Middle frontal gyrus (tissue), 1 donor: ENCODE results near the gene SLC9B1.
"Not testable (repeated sequence)": the region's sequence is repeated elsewhere in the genome, so short reads cannot be mapped to it uniquely, and the experiment has no call there.

Experiments
- DNase-seq: peaks from one replicate; pipeline ENCODE4 v3.0.0-alpha.2; 2015; ENCODE audit warnings: low spot score; ENCODE audit errors: extremely low spot score

SLC9B1 gene

DNA sequence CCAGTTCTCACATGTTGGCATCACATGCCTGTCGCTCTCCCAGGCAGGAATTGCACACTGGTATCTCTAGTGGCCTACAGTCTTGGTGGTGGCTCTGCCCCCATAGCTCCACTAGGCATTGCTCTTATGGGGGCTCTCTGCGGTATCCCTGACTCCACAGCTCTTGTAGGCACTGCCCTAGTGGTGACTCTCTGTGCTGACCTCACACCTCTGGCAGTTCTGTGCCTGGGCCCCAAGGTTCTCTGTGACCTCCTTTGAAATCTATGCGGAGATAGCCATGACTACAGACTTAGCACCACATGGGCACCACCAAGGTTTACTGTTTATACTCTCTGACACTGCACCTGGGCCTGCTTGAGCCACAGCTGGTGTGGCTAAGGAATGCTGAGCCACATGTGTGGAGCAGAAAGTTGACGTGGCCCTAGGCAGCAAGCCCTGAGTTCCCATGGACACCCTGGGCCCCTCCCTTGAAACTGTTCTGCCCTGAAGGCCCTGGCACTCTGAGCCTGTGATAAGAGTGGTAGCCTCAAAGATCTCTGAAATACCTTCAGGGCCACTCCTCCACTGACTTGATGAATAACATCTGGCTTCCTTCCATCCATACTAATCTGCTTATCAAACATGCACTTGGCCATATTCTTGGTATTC lies 8.0 kb downstream of the SLC9B1 start:
- no peak for DNase-seq

DNA sequence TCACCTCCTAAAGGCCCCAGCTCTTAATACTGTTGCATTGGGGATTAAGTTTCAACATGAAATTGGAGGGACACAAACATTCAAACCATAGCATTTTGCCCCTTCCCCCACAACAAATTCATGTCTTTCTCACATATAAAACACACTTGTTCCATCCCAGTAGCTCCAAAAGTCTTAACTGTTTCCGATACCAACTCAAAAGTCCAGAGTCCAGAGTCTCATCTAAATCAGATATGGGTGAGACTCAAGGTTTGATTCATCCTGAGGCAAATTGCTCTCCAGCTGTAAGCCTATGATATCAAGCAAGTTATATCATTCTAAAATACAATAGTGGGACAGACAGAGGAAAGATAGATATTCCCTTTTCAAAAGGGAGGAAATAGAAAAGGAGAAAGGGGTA lies 8.7 kb downstream of the SLC9B1 start:
- no peak for DNase-seq

DNA sequence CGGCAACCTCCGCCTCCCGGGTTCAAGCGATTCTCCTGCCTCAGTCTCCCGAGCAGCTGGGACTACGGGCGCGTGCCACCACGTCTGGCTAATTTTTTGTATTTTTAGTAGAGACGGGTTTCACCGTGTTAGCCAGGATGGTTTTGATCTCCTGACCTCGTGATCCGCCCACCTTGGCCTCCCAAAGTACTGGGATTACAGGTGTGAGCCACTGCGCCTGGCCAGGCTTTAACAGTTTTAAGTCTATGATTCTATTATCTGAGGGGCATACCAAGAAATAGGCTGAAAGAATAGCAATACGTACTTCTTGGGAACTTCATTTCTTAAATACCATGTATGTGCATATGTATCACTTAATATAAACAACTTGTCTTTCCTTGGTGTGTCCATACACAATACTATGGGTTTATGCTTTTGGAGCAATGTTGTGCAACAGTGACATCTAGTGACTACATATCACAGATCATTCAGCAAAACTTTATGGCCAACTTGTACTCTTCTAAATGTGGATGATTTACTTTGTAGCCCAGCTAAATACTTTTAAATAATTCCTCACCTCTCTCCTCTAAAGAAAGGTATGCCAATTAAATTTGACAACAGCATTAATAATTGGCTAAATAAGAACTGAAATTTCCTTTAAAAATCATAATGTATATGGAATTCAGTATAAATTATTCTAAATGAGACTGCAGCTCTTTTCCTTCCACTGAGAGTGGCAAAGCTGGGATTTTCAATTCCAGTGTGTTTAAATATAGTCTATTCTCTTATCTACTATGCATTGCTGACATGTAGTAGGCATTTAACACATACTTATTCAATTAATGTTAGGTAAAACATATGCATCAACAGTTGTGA lies 10.4 kb downstream of the SLC9B1 start:
- peak; percentile 68 for DNase-seq

DNA sequence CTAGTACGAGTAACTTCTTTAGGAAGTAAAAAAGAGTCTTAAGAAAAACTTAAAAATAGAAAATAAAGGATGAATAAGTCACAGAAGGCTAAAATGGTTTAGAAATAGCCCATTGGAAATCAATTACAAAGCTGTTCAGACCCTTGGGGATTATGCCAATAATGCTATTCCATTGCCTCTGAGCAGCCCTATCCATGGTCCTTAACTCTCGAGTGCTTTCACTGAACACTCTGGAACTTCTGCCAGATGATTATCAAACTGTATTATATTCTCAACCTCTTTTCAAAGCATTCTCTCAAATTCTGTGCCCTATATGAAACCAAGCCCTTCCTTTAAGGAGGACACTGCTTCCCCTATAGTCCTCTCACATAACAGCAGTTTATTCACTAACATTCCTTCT lies 17.0 kb downstream of the SLC9B1 start:
- DNase-seq = no peak

DNA sequence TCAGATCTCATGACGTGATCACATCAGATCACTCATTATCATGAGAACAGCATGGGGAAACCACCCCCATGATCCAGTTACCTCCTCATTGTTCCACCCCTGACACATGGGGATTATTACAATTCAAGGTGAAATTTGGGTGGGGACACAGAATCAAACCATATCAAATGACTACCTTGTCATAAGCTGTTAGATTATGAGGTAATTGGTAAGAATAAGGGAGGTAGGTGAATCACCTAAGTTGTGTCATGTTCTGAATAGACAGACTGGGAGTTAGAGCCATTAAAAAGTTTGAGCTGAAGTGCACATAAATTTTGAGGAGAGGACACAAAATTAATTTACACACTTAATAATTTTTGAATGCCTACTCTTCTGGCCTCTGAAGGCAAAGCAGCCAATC lies 24.7 kb downstream of the SLC9B1 start:
- DNase-seq = no peak

DNA sequence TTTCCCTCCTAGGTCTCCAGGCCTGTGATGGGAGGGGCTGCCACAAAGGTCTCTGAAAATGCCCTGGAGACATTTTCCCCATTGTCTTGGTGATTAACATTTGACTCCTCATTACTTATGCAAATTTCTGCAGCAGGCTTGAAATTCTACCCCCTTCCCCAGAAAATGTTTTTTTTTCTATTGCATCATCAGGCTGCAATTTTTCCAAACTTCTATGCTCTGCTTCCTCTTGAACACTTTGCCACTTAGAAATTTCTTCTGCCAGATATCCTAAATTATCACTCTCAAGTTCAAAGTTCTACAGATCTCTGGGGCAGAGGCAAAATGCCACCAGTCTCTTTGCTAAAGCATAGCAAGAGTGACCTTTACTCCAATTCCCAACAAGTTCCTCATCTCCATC lies 25.5 kb downstream of the SLC9B1 start:
- DNase-seq = not testable (repeated sequence)

DNA sequence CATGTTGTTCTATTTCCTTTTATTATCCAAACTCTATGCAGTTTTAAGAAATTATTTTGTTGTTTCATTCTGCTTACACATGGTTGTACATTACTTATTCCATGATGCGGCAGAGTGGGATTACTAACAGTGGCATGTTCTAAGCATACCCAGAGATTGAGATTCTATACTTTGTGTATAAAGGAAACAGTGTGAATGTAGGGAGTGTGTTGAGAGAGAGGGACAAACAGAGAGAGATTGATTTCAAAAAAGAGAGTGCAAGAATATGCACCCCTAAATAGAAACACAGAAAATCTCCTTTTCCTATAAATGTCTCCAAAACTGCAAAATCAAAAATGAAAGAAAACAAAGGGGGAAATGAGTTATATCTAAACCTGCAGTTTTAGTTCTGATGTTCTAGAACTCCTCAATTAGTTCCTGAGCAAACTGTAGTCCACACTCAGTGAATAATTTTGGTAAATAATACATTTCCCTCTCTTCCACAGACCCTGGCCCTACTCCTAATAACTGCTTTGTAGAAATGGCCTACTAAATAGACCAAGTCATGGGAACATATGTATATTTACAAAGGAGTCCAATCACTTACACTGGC lies 31.0 kb downstream of the SLC9B1 start:
- DNase-seq = no peak

DNA sequence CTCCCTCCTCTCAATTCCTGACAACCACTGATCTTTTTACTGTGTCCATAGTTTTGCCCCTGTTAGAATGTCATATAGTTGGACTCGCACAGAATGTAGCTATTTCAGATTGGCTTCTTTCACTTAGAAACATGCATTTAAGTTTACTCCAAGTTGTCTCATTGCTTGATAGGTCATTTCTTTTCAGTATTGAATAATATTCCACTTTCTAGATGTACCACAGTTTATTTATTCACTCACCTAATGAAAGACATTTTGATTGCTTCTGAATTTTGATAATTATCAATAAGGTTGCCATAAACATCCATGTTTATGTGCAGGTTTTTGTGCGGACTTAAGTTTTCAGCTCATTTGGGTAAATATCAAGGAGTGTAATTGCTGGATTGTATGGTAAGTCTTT lies 38.5 kb downstream of the SLC9B1 start:
- no peak for DNase-seq

DNA sequence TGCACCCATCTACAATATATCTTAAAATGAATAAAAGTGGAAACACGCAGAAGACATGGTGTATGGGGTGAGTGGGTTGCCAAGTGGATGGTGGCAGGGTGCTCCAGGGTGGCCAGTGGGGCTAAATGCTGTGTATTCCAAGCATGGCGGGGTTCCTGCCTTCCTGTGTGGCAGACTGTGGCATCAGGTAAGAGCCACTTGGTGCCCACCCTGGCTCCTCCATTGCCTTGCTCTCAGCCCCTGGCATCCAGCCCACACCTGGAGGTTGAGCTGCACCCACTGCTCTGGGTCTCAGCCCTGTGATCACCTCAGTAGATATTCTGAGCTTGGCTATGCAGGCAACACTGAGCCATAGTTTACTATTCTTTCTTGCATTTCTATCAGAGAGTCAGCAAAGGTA lies 57.7 kb downstream of the SLC9B1 start:
- DNase-seq = not testable (repeated sequence)

DNA sequence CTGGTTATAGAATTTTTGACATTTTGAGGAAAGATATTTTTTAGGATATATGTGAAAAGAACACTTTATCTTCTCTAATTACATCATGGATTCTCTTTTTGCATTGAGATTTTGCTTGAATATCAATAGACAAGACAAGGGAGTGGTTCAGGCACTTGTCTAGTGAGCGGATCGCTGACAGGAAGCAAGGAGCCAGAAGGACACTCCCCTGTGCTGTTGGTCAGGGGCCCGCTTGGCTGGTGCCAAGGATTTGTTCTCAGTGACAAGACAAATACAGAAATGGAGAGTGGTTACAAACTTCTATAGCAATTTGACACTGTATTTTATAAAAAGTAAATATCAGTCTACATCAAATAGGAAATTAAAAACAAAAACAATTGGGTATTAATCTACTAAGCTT lies 60.0 kb downstream of the SLC9B1 start:
- DNase-seq = no peak

DNA sequence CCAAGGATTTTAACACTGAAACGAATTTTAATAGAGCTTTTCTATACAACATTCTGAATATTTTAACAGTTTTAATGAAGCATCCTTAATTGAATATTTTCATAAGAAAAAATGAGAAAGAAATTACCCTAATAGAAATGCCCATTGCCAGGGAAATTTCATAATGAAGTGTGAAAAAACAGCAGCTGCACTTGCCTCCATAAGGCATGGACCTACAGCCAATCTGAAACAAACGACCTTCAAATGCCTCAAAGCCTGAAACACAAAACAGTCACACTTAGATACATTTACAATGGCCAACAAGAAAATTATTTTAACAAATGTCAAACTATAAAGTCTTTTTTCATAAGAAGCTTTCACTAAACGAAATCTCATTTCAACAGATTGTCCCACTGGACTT lies 74.4 kb downstream of the SLC9B1 start:
- no peak for DNase-seq

DNA sequence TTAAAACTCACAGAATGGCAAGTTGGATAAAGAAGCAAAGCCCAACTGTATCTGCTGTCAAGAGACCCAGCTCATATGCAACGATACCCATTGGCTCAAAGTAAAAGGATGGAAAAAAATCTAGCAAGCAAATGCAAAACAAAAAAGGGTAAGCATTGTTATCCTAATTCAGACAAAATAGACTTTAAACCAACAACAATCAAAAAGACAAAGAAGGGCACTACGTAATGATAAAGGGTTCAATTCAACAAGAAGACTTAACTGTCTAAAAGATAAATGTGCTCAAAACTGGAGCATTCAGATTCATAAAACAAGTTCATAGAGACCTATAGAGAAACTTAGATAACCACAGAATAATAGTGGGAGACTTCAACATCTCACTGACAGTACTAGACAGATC lies 81.4 kb downstream of the SLC9B1 start:
- DNase-seq = not testable (repeated sequence)

DNA sequence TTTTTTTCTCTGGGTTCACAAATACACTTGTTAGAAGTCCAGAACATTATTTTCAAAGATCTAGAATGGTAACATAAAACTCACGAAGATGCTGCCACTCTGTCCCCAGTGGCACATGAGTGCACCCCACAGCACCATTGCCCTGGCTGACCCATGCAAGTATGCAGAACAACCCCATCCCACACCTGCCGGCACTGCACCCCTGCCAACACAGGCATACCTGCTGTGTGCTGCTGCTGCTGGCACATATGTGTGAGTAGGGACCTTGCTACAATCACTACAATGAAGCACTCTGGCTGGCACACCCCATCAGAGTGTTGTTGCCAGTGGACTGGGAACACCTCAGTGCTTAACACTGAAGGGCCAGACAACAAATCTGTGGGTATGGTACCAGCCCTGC lies 83.8 kb downstream of the SLC9B1 start:
- no peak for DNase-seq

DNA sequence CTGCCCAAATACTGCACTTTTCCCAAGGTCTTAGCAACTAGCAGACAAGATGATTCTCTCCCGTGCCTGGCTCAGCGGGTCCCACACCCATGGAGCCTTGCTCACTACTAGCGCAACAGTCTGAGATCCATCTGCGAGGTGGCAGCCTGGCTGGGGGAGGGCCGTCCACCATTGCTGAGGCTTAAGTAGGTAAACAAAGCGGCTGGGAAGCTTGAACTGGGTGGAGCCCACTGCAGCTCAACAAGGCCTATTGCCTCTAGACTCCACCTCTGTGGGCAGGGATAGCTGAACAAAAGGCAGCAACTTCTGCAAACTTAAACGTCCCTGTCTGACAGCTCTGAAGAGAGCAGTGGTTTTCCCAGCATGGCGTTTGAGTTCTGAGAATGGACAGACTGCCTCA lies 99.8 kb downstream of the SLC9B1 start:
- not testable (repeated sequence) for DNase-seq

DNA sequence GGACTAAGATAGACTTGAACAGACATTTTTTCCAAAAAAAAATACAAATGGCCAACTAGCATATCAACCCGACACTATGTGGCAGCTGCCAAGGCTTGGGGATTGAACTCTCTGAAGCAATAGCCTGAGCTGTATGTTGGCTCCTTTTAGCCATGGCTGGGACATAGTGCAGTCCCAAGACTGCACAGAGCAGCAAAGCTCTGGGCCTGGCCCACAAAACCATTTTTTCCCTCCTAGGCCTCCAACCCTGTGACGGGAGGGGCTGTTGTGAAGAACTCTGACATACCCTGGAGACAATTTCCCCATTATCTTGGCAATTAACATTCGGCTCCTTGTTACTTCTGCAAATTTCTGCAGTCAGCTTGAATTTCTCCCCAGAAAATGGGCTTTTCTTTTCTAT lies 100.6 kb downstream of the SLC9B1 start:
- no peak for DNase-seq

DNA sequence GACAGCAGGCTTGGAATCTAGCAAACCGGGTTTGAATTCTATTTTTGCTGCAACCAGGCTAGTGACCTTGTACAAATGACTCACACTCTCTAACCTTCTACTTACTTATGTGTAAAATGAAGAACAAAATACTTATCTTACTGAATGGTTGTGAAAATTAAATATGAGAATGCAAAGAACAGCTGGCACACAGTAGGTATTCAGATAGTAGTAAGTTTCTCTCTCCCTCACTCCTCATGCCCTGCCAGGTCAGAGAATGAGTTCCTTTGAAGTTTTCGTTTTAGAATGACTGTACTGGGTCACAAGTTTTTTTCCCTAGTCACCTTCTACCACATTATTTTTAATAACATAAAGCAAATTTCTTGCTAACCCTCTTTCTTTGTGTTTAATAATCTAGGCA lies 117.7 kb downstream of the SLC9B1 start:
- no peak for DNase-seq

DNA sequence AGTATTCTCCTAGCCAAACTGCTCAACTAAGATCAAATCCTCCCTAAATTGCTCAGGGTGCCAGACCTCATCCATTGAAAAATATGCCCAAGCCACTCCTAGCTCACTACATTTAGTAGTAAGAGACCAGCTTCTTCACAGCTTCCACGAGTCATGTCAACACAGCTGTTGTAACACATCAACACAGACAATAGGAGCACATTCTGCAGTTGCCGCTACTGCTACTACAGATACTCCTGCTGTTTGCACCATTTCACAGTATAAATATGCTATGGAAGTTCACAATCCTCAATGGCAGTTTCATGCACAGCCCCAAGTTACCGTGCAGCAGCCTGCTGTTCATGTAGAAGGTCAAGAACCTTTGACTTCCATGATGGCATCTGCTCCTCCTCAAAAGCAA lies 121.9 kb downstream of the SLC9B1 start:
- not testable (repeated sequence) for DNase-seq

DNA sequence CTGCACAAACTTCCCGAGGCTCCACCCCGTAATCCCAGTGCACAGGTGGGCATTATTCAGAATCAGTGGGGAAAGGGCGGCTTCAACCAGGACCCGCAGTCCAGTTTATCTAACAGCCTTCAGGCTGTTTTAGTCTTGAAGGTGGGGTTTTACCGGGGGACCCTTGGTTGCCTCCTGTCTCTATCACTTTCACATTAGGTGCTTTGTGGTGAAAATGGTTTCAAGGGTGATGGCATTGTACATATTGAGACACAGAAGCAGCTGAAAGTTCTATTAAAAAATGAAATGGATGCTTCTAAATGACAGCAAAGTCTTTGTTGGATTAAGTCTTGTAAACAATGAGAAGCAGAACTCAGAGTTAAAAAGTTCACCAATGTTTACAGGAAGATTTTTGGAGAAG lies 123.0 kb downstream of the SLC9B1 start:
- not testable (repeated sequence) for DNase-seq

DNA sequence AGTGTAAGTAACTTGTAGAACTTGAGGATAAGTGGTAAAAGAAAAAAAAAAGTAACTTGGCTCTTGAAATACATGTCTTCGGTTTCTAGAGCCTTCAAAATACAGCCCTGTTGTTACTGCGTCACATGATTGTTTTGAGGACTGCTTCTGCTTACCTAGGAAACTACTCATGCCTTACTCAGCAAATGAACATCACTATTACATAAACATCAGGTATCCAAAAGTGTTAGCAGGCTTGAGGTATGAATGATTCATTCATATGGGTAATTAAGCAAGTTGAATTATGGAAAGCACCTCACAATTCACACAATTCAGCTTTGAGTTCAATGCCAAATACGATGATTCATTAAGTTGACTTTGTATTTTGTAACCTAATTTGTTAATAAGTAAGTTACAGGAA lies 129.6 kb downstream of the SLC9B1 start:
- not testable (repeated sequence) for DNase-seq

DNA sequence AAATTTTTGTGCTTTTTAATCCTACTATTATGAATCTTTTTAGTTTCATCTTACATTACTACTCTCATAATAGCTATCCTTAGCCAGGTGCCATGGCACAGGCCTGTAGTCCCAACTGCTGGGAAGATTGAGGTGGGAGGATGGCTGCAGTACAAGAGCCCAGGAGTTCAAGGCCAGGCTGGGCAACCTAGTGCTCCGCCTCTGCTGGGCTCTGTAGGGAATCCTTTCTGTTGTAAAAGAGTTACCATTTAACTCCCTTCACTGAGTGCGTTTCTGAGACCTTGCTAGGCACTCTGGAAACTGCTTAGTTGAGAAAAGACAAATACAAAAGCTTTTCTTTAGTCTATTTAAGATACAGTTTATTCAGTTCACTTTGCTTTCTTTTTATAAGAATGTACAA lies 130.9 kb downstream of the SLC9B1 start:
- not testable (repeated sequence) for DNase-seq

DNA sequence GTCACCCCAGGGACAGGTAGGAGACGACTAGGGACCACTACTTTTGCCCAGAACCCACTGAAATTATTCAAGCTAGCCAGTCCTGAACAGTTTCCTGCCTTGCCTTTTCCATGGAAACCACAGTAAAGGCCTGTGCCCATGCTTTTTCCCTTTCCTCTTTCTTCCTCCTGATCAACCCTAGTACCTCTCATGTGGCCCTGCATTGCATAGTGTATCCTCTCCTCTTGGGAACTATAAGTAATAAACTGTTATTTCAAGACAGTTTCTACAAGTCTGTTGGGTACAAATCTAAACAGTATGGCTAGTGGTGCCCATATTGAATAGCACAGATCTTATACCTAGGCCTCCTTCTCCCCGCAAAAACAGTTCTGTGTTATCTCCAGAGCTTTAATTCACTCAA lies 136.2 kb downstream of the SLC9B1 start:
- no peak for DNase-seq

DNA sequence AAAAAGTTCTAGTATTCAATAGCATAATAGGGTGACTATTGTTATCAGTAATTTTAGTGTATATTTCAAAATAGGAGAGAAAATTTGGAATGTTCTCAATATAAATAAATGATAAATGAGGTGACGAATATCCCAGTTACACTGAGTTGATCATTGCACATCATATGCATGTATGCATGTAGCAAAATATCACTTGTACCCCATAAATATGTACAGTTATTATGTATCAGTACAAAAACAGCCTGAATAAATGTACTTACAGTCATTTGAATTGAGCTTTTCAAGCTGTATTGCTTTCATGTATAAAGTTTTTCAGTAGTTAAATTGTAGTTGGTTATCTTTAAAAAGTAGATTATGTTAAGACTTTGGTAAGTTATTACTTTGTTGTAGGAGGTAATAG lies 138.2 kb downstream of the SLC9B1 start:
- DNase-seq = no peak

DNA sequence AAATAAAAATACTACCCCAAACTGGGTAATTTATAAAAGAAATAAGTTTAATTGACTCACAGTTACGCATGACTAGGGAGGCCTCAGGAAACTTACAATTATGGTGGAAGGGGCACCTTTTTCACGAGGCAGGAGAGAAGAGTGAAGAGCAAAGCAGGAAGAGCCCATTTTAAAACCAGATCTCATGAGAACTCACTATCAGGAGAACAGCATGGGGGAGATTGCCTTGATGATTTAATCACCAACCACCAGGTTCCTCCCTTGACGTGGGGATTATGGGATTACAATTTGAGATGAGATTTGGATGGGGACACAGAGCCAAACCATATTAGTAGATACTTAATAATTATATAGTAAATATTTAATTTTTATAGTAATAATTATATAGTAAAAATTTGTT lies 140.6 kb downstream of the SLC9B1 start:
- no peak for DNase-seq
